Measurements from ENCODE around the gene ASB14.

DNA sequence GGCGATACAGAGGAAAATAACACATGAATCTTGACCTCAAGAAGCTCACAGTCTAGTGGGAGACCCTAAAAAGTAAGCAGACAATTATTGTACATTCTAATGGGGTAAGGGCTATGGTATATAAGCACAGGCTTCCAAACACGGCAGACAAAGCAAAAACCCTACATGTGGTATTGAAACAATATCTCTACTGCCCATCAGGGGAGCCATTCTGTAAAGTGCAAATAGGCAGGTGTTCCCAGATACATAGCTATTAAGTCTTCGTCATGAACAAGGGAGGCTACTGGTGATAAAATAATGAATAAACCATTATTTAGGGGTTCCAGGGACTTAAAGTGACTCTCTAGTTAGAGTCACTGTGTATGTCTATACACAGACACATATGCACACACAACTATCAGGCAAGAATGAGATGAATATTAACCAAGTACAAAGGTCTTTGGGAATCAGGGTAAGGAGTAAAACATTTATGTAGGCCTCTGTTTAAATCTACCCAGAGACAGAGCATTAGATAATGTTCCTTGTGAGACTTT is 38.7 kb upstream of the ASB14 start:
- TF ChIP-seq POLR2A (IDR thresholded peaks at IDR 0.05), result no peak
- no peak for TF ChIP-seq CTCF (IDR thresholded peaks at IDR 0.05)
- no peak for TF ChIP-seq POLR2AphosphoS5 (IDR thresholded peaks at IDR 0.05)

All from stomach (tissue), 4 donors.